Activated CD8-positive, alpha-beta memory T cell treated with anti-CD3 and anti-CD28 coated beads for 4 hours (primary cell): Measurements from ENCODE around the gene FERMT1.
"Not testable (repeated sequence)": the region's sequence is repeated elsewhere in the genome, so short reads cannot be mapped to it uniquely, and the experiment has no call there.

Experiments used
- DNase-seq, 2 donors: peaks; one replicate each; pipeline ENCODE4 v3.0.0-alpha.2; 2020; ENCODE audit warnings: low read depth in 2 of 2

FERMT1 gene

DNA sequence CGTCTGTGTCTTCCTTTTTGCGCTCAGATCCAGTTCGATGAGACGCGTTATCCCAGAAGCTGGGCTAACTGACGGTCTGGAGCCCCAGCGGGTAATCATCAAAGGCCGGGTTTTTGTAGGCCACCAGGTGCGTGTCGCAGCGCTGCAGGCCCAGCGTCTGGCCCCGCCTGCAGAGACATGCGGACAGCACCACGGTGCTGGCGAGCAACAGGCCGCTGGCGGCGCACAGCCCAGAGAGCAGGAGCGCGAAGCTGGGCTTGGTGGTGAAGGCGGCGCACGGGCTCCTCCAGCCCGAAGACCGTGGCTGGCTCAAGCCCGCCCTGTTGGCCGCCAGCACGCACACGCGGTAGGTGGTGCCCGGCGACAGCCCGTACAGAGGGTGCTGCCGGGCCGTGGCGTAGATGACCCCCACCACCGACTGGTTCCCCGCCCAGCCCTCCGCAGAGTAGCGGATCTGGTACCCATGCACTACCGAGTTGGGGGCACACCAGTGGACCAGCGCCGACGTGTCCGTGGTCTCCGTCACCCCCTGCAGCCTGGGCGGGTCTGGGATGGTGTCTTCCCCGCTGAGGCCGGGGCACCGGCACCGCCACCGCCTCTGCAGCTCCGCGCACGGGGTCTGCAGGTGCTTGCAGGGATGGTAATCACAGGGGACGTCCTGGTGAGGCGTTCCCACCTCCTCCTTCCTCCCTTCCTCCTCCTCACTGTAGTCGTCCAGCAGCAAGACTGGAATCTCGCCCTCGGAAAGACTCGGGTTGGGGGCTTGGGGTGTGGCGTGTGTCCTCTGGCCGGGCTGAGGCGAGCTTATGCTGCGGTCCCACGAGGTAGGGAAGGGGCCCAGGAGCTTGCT, 81.6 kb downstream of the FERMT1 start:
- no peak for DNase-seq

DNA sequence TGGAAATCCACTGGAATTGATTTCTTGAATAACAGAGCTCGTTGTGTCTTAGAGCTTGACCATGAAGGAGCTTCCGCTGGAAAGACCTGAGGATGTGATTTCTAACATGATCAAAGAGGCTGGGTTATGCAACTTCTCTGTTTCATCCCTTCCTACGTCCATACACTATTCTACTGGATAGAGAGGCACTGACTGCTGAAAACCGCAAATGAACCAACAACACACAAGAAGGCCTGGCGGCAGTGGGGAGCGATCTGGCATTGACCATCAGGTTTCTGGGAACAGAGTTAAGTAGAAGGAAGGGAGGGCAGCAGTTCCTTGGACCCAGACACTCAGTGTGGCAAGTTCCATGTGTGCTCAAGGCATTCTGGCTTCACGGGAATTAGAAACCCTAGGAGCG, 82.3 kb downstream of the FERMT1 start:
- DNase-seq, result no peak

DNA sequence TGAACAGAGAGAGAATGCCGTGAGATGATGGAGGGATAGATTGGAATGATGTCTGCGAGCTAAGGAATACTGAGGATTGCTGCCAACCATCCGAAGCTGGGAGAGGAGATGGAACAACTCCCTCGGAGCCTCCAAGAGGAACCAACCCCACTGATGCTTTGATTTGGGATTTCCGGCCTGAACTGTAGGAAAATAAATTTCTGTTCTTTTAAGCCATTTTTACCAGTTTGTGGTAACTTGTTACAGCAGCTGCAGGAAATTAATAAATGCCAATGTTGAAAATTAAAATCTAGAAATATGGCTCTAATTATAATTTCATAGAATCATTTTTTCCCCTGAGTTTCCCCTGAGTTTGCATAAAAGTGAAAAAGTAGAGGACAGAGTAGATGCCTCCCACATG, 83.1 kb downstream of the FERMT1 start:
- DNase-seq, result no peak

DNA sequence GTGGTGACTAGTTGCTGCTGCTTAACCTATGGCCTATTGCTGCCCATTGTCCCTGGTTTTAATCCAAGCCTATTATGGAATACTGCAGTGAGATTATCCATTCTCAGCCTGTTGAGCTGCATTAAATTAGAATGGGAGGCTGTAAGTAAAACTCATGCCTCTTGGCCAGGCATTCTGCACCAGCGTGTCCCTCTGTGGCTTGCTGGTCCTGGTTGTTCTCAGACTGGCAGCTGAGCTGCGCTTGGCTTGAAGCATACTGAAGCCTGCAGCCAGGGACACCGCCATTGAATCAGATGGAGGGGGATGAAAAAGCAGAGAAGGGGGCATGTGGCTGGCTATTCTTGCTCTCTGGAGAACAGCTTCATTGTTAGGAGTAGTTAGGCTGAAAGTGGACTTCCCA, 84.6 kb downstream of the FERMT1 start:
- no peak for DNase-seq

DNA sequence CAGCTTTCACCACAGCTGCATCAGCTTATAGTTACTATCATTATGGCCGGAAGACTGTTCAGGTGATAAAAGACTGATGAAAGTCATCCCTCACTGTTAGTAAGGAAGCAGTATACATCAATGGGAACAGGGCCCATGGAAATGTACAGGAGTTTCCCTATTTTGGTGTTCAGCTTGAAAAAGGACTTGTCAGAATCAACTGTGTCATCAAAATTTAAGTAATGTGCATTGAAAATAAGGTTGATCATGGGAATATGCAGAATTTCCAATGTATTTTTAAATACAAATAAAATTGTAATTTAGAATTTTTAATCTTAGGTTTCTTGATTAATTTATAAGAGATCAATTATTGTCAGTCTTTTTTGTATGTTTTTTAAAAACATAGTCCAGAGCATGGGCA, 85.7 kb downstream of the FERMT1 start:
- DNase-seq, result no peak

DNA sequence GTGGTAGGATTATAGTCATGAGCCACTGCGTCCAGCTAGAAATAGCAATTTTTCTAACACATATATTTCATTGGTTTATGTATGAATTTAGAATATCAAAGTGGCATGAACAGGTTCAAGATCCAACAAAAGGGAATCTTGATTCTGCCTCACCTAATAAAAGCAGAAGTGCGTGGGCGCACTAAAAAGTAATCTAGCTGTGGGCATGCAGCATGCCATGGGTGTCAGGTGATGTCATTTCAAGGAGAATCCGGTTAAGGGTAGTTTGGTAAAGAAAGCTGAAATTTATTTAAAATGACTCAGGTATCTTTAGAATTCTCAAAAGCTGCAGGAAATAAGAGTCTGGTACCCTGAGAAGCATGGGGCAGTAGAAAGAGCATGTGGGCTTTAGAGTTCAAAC, 86.6 kb downstream of the FERMT1 start:
- no peak for DNase-seq

DNA sequence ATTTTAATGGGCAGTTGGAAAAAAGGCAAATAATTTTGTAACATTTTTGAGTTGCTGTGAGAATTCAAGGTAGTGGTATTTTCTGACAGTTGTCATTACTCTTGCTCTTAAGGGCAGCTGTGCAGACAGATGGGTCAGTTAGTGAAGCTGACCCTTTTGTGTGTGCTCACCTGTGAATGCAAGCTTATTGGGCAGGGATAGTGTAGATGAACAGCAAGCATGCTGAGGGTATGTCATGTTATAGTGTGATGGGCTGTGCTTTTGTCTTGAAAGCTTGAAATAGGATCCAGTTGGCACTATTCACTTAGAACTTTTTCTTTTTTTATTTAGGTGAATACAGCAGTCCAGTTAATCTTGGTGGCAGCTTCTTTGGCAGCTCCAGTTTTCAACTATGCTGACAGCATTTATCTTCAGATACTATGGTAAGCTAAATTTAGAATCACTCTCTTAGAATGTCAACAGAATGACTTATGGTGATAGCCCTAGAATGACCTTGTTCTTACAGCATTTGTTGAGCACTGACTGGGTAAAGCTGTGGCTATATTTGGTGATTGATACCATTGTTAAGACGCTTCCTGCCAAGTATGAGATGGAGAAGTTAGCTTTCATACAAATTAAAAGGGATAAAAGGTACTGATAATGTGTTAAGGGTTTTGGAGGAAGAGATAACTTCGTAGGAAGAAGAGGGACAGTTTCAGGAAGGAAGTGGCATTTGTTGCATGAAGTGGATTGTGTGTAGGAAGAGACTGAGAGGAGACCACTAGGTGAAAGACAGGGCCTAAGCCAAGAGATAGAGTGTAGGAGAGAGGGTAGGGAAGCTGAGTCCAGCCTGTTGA, 88.5 kb downstream of the FERMT1 start:
- no peak for DNase-seq

DNA sequence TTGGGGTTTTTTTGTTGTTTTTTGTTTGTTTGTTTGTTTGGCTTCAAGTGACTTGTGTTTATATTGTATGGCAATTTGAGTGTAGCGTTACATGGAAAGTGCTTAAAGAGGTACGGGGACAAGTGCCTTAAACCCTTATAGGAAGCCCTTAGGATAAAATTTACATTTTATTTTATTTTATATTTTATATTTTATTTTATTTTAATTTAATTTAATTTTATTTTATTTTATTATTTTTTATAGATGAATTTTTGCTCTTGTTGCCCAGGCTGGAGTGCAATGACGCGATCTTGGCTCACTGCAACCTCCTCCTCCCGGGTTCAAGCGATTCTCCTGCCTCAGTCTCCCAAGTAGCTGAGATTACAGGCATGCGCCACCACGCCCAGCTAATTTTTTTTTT, 89.9 kb downstream of the FERMT1 start:
- DNase-seq, result not testable (repeated sequence)

DNA sequence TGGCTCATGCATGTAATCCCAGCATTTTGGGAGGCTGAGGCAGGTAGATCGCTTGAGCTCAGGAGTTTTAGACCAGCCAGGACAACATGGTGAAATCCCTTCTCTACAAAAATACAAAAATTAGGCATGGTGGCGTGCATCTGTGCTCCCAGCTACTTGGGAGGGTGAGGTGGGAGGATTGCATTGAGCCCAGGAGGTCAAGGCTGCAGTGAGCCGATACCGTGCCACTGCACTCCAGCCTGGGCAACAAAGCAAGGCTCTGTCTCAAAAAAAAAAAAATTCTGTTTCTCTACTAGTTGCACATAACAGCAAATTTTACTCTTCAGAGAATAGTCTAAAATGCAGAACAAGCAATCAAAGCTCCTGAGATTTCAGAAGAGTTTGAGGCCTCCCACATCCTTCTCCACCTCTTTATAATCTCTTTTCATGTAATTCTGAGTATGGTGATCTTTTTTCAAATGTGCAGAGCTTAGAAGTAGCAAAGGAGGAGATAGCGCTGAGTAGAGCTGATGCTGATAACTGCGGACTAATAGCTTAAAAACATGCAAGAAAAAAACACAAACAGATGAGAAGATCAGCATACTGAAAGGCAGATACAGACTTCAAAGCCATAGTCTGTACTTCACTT, 92.3 kb downstream of the FERMT1 start:
- no peak for DNase-seq

DNA sequence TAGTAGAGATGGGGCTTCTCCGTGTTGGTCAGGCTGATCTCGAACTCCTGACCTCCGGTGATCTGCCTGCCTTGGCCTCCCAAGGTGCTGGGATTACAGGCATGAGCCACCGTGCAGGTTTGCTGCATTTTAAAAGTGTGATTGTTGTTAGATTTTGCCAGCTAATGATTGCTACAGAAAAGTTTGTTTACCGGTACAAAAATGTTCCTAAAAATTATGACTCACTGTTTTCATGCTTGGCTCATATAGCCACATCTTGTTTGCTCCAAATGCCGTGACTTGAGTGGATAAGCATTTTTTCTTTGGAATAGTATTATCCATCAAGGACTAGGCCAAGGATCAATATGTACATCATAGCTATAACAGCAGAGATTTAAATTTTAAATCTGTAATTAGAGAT, 93.3 kb downstream of the FERMT1 start:
- no peak for DNase-seq

DNA sequence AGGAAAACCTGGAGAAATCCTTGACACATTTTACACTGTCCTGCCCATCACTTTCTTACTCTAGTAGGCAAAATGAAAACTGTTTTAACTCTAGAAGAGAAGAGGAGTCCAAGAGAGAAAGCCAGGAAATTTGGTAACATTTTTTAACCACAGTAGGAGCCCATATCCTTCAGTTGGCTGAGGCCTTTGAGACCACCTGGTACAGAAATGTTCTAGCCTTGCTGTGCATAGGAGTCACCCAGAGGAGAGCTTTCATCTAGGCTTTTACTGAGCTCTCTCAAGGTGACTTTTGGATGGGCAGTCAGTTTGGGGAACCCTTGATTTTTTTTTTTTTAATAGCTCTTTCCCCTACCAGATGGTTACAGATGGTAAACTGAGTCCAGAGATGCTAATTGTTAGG, 94.0 kb downstream of the FERMT1 start:
- DNase-seq, result no peak

DNA sequence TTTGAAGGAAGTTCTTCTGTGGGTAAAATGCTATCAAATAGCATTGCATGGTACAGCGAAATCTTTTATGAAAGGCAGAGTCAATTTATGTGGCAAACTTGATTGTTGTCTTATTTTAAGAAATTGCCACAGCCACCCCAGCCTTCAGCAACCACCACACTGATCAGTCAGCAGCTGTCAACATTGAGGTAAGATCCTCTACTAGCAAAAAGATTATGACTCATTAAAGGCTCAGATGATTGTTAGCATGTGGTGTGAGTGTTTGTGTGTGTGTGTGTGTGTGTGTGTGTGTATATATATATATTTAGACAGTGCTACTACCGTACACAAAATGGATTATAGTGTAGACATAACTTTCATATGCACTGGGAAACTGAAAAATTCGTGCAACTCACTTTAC, 96.8 kb downstream of the FERMT1 start:
- DNase-seq, result no peak
